ENCODE data around the gene PCNT. TPM values are rescaled to one million over a fixed set of nuclear protein-coding genes. Genes with fewer than 3 reads are reported as not detected.

PCNT gene
- total and polyA plus RNA-seq, 2 of the 8 experiments (the other 6 are each of a cell fraction or from before 2014, with no cell fraction given), result 9.9 to 45.1 TPM

GRCh38 chr21:46355161-46356004 is 31.4 kb downstream of the PCNT start:
- Histone ChIP-seq H3K79me2 (ENCODE audit: control insufficient read depth in 1 of 2, insufficient read depth in 2 of 2, low read length in 2 of 2) (no peaks in the 10 kb centered on the region), H2AK5ac (ENCODE audit: low read depth, low read length) (no peak overlapping the region), H3K23ac (ENCODE audit: insufficient read length) (no peak overlapping the region), H2BK5ac (ENCODE audit: low read depth, low read length) (no peak overlapping the region), H4K8ac (ENCODE audit: extremely low read depth, insufficient read depth, low read length) (no peak overlapping the region), H3K9ac (replicated peaks in 1 of 4; ENCODE audit: extremely low read depth in 1 of 4, low read depth in 3 of 4, low read length in 3 of 4) (no peak overlapping the region), H3K14ac (ENCODE audit: insufficient read length) (no peak overlapping the region), H3K4ac (replicated peaks; ENCODE audit: insufficient read length, low read depth, low read length) (no peak overlapping the region), H3K9me3 (ENCODE audit: insufficient read depth in 2 of 2, low read depth in 1 of 2, low read length in 1 of 2) (no peaks in the 10 kb centered on the region), H2BK20ac (ENCODE audit: low read length) (no peak overlapping the region), H3K27ac (ENCODE audit: low read depth, low read length) (no peak overlapping the region), H3K4me3 (ENCODE audit: extremely low read depth in 1 of 4, insufficient read depth in 2 of 4, low read depth in 3 of 4, low read length in 4 of 4) (no peak overlapping the region), H2BK120ac (replicated peaks; ENCODE audit: low read depth, low read length) (no peak overlapping the region), H3K27me3 (replicated peaks in 1 of 4; ENCODE audit: control insufficient read depth in 3 of 4, extremely low read depth in 1 of 4, insufficient read depth in 3 of 4, low read length in 3 of 4) (no peaks in the 10 kb centered on the region), H4K91ac (replicated peaks; ENCODE audit: insufficient read length, low read length) (no peak overlapping the region), H3K79me1 (ENCODE audit: low read depth, low read length) (no peaks in the 10 kb centered on the region; the same call in 1 of the 2 replicates), H3K56ac (replicated peaks; ENCODE audit: insufficient read length, low read depth, low read length) (no peak overlapping the region), H2BK15ac (ENCODE audit: low read length) (no peak overlapping the region), H3K18ac (ENCODE audit: extremely low read depth, low read length) (no peak overlapping the region), H3K4me2 (ENCODE audit: insufficient read depth in 1 of 2, low read depth in 2 of 2, low read length in 2 of 2) (no peak overlapping the region), H3K23me2 (ENCODE audit: low read depth, low read length) (no peaks in the 10 kb centered on the region), H3K4me1 (replicated peaks in 1 of 4; ENCODE audit: control insufficient read depth in 3 of 4, insufficient read depth in 4 of 4, low read length in 3 of 4) (no peaks in the 10 kb centered on the region), H2AFZ (ENCODE audit: low read length) (no peak overlapping the region), H4K20me1 (replicated peaks in 1 of 2; ENCODE audit: control insufficient read depth in 1 of 2, insufficient read depth in 2 of 2, low read length in 2 of 2) (peaks cover 0 to 15% of the 10 kb centered on the region in 2 experiments), H2BK12ac (ENCODE audit: low read depth, low read length) (no peak overlapping the region), H4K5ac (ENCODE audit: insufficient read length, low read depth, low read length) (no peak overlapping the region), H3K36me3 (ENCODE audit: control insufficient read depth in 2 of 4, insufficient read depth in 4 of 4, low read length in 3 of 4) (peaks cover 25 to 55% (median 50%) of the 10 kb centered on the region in 4 experiments)
- no peak for TF ChIP-seq TAF7 (optimal IDR thresholded peaks at IDR 0.05; ENCODE audit: borderline replicate concordance, low read depth, low read length)
- TF ChIP-seq POLR2AphosphoS5 (IDR thresholded peaks at IDR 0.05; ENCODE audit: low read depth, low read length), result no peak
- TF ChIP-seq KDM4A (IDR thresholded peaks at IDR 0.05; ENCODE audit: low read depth, low read length, severe bottlenecking), result no peak
- TF ChIP-seq BACH1 (IDR thresholded peaks at IDR 0.05; ENCODE audit: low read length), result no peak
- TF ChIP-seq RNF2 (IDR thresholded peaks at IDR 0.05; ENCODE audit: borderline replicate concordance, low read depth, low read length, missing control alignments, poor library complexity, severe bottlenecking), result no peak
- no peak for TF ChIP-seq YY1 (IDR thresholded peaks at IDR 0.05; ENCODE audit: low read depth, low read length)
- 90% methylated on average over 28 of the region's 33 CpGs; no CpG with 5 or more reads in 1 of the 2 experiments for WGBS, 2 experiments (ENCODE audit: extremely low coverage in 1 of 2, insufficient coverage in 1 of 2, insufficient read length in 1 of 2, insufficient replicate concordance in 2 of 2, low coverage in 1 of 2, low lambda C conversion rate in 2 of 2, missing lambda C conversion rate in 1 of 2)
- POLR2A ChIA-PET (ENCODE audit: partially characterized antibody), result no interaction called here
- DNase-seq (ENCODE audit: low read depth in 1 of 2, low spot score in 2 of 2), result no peak
- FAIRE-seq, result no peak
- CTCF ChIA-PET (ENCODE audit: partially characterized antibody), result no interaction called here
